Umbilical cord (tissue), 2 donors: ENCODE data around the gene DRD2. TPM values are rescaled to one million over a fixed set of nuclear protein-coding genes. Genes with fewer than 3 reads are reported as not detected.
A peak's percentile ranks its signal among the peaks of the same experiment; 100 is the strongest.

Source experiments
- DNase-seq: peaks from one replicate; pipeline ENCODE4 v3.0.0-alpha.2; 2015; ENCODE audit warnings: low spot score
- total RNA-seq: library from RNA; depleted of rRNA; stranded (reverse); fragments of >200 nt; gene quantifications from one replicate; pipeline ENCODE4 v1.2.3, GENCODE V29; 2014; ENCODE audit warnings: low replicate concordance; ENCODE audit not compliant: insufficient read depth

The DRD2 gene
- total RNA-seq, 1 donor from 2014 or later: 3.4 TPM

- DNase-seq: no peak
Observed at GRCh38 chr11:113484223-113484622, 9.0 kb upstream of the DRD2 start.

GRCh38 chr11:113481672-113482071 lies 6.5 kb upstream of the DRD2 start:
- peak; percentile 19 for DNase-seq

GRCh38 chr11:113481226-113481625 lies 6.0 kb upstream of the DRD2 start:
- no peak for DNase-seq

GRCh38 chr11:113477321-113477720 lies 2.1 kb upstream of the DRD2 start:
- no peak for DNase-seq

GRCh38 chr11:113476553-113476952 lies 1.4 kb upstream of the DRD2 start:
- no peak for DNase-seq

GRCh38 chr11:113474362-113475159 lies 637 bp downstream of the DRD2 start:
- DNase-seq: peak; percentile 94

GRCh38 chr11:113473983-113474361 lies 1.2 kb downstream of the DRD2 start:
- DNase-seq: no peak

GRCh38 chr11:113472471-113472870 lies 2.7 kb downstream of the DRD2 start:
- DNase-seq: no peak

GRCh38 chr11:113470233-113470632 lies 5.0 kb downstream of the DRD2 start:
- DNase-seq: no peak

GRCh38 chr11:113468726-113469345 lies 6.4 kb downstream of the DRD2 start:
- peak; percentile 73 for DNase-seq

GRCh38 chr11:113467545-113467944 lies 7.7 kb downstream of the DRD2 start:
- DNase-seq: no peak

GRCh38 chr11:113465786-113466185 lies 9.4 kb downstream of the DRD2 start:
- DNase-seq: no peak

- DNase-seq: no peak
Observed at GRCh38 chr11:113464416-113464815, 10.8 kb downstream of the DRD2 start.

GRCh38 chr11:113462830-113463229 lies 12.4 kb downstream of the DRD2 start:
- no peak for DNase-seq

- no peak for DNase-seq
Observed at GRCh38 chr11:113461639-113462038, 13.6 kb downstream of the DRD2 start.

- no peak for DNase-seq
Observed at GRCh38 chr11:113460469-113460868, 14.7 kb downstream of the DRD2 start.

GRCh38 chr11:113458189-113458588 lies 17.0 kb downstream of the DRD2 start:
- no peak for DNase-seq

GRCh38 chr11:113457784-113458183 lies 17.4 kb downstream of the DRD2 start:
- DNase-seq: no peak

- DNase-seq: no peak
Observed at GRCh38 chr11:113454455-113454854, 20.7 kb downstream of the DRD2 start.

- no peak for DNase-seq
Observed at GRCh38 chr11:113449743-113450142, 25.5 kb downstream of the DRD2 start.

- peak; percentile 64 for DNase-seq
Observed at GRCh38 chr11:113448316-113448677, 26.9 kb downstream of the DRD2 start.

- peak; percentile 58 for DNase-seq
Observed at GRCh38 chr11:113447621-113448315, 27.4 kb downstream of the DRD2 start.

- DNase-seq: peak; percentile 79
Observed at GRCh38 chr11:113446938-113447337, 28.3 kb downstream of the DRD2 start.
